LHCN-M2 (cell line): ENCODE data around the gene GPR83. TPM values are rescaled to one million over a fixed set of nuclear protein-coding genes. Genes with fewer than 3 reads are reported as not detected.
"Not testable (repeated sequence)": the region's sequence is repeated elsewhere in the genome, so short reads cannot be mapped to it uniquely, and the experiment has no call there.

Experiments used
- DNase-seq: peaks from one replicate; pipeline ENCODE4 v3.0.0-alpha.2; 2012; ENCODE audit warnings: low read depth
- polyA plus RNA-seq: library from polyadenylated mRNA; unstranded; fragments of >200 nt; gene quantifications from one replicate; pipeline ENCODE4 v1.2.1, GENCODE V29; 2012; ENCODE audit warnings: missing spikeins
- total RNA-seq: library from RNA; depleted of rRNA; stranded (reverse); fragments of >200 nt; gene quantifications from 2 replicates; pipeline ENCODE4 v1.2.3, GENCODE V29; 2014; rRNA removed

GPR83 gene
- total RNA-seq: not detected in 2 replicates
- polyA plus RNA-seq: not detected

DNA sequence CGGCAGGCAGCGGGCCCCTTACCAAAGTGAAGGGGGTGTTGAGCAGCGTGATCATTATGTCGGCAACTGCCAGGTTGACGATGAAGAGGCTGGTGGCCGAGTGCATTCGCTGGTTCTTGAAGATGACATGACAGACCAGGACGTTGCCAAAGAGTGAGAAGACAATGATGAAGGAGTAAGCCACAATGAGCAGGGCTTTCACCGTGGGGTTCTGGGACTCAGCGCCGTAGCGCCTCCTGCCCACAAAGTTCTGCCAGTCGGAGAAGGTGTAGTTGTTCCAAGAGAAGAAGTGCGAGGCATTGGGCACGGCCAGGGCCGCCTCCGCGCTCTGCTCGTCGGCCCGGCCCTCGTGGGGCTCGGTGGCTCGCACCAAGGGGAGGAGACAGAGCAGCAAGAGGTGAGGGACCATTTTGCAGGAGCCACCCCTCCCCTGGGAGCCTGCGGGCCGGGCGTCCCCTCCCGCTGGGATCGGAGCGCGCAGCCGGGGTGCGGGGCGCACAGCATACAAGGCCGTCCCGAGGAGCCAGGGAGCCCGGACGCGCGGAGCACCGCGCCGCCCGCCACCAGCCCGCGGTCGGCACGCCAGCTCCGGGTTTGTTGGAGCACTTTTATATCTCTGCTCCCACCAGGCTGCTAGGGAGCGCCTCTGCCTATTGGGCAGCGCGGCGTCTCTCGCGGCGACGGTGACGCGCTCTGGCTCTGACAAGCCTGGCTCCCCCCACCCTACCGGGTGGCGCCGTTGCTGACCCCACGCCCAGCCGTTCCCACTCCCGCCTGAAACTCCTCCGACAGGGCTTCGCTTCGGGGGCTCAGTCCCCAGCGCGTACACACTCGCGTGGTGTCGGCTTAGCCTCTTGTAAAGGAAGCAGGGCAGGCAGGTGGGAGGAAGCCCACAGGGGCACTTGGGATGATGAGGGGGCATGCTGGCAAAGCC, at the start of gene GPR83:
GPR83 (minus strand) TSS at position 581 of the 934 bp plus-strand sequence; CDS start at position 409, 172 bp downstream.
- no peak for DNase-seq

DNA sequence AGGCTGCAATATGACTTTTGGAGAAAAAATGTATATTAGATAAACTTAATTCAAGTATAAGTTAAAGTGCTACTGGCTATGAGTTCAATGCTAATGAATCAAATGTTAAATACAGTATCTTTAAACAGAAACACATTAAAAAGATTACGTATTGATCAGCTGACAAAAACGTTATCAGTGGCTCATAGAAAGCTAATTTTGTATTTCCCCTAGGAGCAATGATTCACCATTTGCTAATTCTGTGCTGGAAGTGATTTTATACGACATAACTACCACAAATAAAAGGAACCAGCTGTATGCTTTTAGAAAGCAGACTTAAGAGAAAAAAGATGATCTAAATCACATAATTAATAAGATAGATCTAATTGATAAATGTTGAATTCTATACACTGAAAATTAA, 48.8 kb upstream of the GPR83 start:
- DNase-seq: peak; percentile 19

DNA sequence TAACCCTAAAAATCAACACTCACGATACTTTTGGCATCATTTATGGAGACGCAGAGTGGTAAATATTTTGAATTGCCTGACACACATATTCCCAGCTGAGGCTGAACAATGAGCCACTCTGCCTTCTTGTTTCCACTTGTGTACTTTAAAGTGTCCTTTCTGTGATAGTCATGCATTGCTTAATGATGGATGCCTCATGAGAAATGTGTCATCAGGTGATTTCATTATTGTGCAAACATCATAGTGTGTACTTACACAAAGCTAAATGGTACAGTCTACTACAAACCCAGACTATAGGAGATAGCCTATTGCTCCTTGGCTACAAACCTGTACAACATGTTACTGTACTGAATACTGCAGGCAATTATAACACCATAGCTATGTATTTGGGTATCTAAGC, 48.2 kb upstream of the GPR83 start:
- peak; percentile 82 for DNase-seq

DNA sequence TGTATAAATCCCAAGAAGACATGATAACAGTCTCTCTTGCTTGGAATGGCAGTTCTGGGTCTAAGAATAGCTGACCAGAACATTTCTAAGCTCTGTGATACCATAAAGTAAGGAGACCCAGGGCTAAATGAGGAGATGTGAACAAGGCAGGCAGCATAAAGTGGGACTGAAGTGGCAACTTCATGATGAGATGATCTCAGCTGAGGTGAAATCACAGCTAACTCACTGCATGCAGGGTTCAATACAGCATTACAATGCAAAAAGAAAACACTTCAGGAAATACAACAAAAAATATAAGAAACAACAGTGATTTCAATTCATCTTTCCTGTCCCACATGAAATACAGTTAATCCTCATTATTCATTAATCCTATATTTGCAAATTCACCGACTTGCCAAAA, 47.8 kb upstream of the GPR83 start:
- no peak for DNase-seq

DNA sequence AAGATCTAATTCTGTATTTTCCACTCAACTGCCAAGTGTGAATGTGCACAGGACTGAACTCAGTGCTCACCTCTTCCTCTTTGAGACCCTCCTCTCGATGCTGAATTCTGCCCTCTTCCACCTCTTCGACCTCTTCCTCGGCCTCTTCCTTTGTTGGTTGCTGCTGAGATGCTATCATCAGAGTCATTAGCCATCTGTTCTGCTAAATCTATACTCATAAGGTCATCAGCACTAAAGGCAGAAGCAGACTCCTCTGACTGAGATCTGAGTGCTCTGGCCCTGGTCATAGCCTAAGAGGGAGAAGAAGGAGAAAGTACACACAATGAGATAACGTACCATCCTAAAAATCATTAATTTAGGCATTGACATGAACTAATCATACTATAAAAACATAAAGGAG, 45.9 kb upstream of the GPR83 start:
- DNase-seq: no peak

DNA sequence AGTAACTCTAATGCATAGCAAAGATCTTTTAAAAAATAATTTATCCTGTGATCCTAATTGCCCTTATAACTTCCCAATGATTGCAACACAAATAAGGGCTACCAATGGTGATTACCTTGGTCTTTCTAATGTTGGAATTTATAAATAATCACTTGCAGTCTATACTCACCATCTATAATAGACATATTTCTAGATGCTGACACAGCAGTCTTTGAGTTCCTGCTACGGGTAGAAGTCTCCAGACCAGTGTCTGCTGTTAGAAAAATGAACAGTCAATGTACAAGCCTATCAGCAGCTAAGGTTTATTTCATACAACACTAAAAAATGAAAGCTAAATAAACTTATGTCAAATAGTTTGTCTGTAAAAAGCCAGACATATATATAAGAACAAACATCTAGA, 44.4 kb upstream of the GPR83 start:
- DNase-seq: no peak

DNA sequence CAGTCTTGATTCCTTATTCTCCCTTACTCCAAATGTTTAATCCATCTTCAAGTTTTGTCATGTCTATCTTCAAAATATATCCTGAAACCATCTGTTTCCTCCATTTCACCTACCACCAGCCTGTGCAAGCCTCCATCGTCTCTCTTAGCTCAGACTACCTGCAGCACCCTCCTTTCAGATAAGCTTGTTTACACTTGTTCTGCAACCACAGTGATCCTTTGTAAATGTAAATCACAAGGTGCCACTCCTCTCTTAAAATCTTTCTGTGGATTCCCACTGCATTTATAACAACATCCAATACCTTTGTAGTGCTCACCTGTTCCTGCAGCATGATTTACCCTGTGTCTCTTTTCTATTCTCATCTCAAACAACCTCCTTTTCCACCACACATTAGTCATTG, 31.8 kb upstream of the GPR83 start:
- no peak for DNase-seq

DNA sequence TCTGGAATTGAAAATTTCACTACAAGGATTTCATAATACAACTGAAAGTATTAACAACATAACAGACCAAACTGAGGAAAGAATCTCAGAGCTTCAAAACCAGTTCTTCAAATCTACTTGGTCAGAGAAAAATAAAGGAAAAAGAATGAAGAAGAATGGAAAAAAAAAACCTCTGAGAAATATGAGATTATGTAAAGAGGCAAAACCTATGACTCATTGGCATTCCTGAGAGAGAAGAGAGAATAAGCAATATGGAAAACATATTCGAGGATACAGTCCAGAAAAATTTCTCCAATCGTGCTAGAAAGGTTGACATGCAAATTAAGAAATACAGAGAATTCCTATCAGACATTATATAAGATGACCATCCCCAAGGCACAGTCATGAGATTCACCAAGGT, 23.4 kb upstream of the GPR83 start:
- DNase-seq: peak; percentile 20

DNA sequence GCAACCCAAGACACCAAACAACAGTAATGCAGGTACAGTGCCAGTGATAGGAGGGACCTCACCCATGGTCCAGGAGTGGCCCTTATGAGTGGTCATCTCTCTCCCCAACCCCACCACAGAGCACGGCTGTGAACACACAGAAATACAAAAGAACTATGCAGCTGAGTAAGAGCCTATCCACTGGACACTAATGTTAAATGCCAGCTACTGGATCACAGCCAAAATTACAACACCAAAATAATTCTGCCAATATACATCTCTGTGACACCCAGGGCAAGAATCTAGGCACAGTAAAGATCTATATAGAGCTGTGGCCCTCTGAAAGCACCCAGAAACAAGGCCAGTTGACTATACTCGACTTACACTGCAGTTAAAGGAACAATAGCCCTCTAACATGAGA, 22.8 kb upstream of the GPR83 start:
- DNase-seq: peak; percentile 48

DNA sequence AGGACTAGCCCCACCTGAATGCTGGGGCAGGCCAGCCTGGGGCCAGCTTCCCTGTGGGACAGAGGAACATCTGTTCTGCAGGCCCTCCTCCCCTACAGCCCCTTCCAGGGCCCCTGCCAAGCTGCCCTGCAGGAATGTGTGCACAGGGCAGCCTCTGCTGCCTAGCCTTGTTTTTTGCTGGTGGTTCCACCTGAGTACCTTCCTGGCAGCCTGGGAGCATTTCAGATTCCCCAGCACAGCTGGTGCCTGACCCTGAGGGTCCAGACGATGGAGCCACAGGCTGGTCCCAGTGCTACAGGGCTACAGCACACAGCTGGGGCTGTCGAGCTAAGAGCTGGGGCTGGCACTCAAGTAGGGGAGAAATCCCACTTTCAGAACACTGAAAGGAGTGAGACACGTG, 22.3 kb upstream of the GPR83 start:
- no peak for DNase-seq

DNA sequence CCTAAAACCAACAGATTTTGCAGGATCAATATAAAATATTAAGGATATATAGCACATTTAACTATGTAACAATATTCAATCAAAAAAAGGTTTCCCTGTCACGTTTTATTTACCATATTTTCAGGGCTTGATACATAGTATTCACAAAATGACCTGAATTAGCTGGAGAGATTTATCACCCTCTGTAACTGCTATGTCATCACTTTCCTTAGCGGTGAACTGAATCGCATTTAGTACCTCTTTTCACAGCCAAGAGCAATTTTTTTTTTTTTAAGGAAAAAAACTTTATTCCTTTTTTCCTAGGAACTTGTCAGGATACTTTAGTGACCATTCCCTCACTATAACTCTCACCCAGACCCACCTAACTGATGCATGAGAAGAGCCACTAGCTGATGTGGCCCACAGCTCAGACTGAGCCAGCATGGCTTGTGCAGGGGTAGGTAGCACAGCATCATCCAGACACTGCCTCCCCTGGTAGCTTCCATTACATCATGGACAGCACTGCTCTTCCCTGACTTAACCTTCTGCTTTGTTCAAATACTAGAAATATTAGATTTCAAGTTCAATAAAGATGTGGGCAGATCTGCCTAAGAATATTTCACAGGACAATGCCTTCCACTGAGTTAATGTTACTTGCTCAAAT, 17.0 kb upstream of the GPR83 start:
- no peak for DNase-seq

DNA sequence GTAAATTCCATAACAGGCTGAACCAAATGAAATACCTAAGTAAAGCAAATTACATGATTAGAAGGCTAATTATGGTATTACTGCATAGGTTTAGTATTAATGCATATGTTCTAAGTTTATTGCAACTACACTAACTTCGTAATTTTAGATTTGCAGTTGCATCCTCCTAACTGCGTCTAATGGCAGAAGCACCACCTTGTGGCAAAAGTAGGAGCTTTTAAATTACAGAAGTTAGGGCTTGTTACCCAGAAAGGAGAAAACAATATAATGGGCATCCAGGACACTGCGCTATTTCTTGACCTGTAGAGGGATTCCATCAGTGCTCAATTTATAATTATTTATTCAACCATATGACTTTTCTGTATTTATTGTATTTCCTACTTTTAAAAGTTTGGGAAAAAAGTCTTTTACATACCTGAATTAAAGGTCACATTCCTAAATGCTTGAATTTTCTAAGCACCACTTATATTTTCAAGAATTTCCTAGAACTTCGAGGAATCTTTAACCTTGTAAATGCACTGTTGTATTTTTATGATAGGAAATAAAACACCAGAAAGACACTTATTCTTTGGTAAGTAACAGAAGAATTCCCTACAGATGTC, 16.3 kb upstream of the GPR83 start:
- peak; percentile 29 for DNase-seq

DNA sequence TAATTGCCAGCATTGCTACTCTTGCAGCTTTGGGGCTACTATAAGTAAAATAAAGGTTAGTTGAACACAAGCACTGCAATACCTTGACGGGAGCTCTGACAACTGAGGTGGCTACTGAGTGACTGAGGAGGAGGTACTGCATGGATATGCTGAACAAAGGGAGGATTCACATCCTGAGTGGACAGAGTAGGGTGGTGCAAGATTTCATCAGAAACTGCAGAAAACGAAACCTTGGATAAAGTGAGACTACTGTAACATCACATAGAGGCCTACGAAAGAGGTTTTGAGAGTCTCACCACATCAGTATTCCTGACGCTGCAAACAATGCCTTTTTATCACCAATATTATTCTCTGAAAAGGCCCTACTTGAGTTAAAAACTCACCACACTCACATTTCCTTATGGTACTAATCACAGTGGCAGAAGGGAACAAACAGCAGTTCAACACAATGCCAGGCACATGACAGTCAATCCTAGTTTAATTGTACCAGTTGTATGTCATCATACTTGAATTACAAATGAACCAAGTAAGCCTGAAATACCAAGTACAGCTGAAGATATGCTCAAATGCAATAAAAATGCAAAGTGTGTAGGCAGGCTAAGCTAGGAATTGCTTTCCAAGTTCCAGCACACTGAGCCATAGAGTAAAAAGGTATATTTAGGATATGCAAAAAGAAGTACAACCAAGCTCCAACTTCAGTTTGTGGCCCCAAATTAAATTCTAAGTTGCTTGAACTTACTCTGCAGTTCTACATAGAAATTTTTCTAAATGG, 4.0 kb upstream of the GPR83 start:
- no peak for DNase-seq

DNA sequence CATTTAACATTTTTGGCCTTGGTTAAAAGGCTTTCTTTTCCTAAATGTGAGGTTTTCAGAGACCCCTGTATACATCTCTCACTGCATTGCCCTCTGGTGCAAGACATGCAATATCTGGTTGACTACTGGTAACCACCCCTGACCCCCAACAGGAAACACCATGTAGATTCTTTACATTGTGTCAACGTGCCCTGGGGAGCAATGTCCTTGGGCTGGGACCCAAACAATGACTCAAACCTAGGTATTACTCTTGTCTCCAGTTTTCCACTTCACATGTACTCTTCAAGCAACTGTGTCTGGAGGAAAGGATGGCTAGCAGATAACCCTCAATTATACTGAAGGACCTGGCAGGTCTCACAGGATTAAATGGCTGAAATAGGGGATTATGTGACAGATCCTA, 1.1 kb upstream of the GPR83 start:
- DNase-seq: no peak

DNA sequence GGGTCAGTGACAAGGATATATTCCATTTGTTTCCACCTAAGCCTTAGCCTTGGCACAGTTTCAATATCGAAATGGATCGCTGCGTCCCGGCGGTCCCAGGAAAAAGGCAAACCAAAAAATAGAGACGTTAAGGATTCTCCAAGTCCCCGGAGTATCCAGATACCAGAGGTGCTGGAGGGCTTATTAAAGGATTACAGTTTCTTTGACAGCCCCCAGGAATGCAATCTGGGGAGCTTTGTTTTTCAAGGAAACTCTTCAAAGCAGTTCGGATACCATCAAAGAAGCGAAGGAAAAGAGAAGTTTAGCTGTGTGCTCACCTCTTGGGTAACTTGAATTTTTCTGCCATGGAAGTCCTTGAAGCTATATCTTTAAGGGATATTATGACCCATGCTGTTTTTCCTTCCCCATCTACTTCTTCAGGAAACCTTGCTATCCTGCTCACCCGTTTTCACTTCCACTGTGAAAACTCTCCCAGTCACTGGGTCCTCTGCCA, 600 bp upstream of the GPR83 start:
- DNase-seq: no peak

DNA sequence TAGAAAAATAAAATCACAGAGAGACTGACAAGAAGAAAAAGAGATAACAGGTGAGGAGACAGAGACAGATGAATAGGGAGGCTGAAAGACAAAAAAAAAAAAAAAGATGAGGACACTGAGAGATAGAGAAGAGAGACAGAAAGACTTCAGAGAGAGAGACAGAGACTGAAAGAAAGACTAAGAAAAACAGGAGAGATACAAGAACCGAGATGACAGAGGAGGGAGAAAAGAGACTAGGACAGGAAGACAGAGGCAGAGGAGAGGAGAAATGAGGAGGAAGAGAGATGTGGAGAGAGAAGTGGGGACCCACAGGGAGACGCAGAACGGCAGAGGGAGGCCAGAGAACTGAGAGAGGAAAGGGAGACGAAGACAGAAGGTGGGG, 771 bp downstream of the GPR83 start:
- no peak for DNase-seq

DNA sequence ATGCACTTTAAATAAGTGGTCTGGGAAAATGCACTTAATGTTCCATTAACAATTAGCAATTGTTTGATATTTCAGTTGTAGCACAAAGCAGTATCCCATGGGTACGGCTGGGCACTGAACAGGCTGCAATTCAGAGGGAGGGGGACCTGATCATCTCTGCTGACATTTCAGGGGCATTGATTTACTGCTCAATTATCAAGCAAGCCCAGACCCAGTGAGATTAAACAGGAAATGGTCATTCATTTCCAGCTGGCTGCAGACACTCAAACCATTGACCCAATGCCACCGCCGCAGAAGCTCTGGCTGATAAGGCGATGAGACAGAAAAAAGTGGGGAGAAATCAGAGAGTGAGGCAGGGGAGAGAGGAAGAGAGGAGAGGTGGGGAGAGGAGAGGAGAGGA, 1.2 kb downstream of the GPR83 start:
- no peak for DNase-seq

DNA sequence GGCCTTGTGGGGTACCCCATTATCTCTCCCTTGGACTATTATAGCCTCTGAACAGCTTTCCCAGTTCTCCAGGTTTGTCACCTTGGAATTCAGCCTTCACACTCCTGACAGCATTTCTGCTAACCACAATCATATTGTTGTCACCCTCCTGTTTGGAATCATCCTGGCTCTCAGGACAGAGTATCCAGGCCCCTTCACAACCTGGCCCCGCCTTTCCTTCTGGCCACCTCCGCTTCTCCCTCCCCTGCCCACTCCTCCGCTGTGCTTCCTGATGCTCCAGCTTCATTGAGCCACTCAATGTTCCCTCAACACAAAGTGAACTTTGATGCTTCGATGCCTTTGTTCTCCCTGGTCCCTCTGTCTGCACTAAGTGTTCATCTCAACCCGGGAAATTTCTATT, 3.1 kb downstream of the GPR83 start:
- no peak for DNase-seq

DNA sequence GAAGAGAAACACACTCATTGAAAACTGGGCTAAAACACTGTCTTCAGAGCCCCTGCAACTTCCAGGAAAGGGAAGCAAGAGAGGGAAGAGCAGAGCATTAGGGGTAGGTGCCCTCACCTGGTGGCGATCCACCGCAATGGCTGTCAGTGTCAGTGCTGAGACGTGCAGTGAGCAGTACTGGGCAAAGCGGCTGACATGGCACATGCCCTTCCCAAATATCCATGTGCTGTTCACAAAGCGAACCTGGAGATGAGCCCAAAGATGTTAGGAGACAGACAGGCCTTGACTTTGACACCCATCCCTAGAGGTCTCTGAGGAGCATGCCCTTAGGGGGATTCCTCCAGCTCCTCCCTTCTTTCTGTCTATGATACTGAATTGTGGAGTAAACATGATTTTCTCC, 4.9 kb downstream of the GPR83 start:
- no peak for DNase-seq

DNA sequence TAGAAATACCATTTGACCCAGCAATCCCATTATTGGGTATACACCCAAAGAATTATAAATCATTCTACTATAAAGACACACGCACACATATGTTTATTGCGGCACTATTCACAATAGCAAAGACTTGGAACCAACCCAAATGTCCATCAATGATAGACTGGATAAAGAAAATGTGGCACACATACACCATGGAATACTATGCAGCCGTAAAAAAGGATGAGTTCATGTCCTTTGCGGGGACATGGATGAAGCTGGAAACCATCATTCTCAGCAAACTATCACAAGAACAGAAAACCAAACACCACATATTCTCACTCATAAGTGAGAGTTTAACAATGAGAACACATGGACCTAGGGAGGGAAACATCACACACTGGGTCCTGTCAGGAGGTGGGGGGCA, 9.3 kb downstream of the GPR83 start:
- DNase-seq: not testable (repeated sequence)

DNA sequence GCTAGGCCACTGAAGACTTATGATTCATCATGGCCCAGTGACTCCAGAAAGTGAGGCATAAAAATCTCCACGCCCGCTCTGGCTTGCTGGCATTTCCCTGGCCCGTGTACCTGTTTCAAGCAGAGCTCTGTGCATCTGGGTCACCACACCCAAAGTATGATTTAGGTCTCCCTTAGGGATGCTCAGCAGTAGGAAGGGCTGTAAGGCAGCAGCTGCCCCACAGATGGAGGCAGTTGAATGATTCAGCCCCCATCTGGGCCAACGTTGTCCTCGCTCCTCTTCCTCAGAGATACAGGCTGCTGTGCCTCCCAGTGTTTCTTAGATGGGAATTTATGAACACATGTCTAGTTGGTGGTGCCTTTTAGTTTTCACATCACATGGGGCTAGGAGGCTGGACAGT, 21.6 kb downstream of the GPR83 start:
- DNase-seq: no peak

DNA sequence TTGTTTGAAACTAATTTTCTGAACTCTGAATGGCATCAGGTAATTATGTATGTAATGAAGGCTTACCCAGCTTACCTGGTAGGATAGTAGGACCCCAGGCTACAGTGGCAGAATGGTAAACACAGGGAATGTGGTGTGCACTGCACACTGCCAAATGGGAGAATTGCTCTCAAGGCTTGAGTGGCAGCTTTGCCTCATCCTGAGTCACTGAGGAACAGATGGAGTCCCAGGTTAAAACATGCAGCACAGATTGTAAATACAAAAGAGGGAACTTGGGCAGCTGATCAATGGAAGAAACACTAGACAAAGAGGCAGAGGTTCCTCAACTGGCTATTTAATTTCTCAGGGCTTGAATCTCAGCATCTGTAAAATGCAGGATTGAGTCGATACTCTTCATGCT, 24.4 kb downstream of the GPR83 start:
- no peak for DNase-seq
